Measurements from ENCODE around the gene GSKIP. TPM values are rescaled to one million over a fixed set of nuclear protein-coding genes. Genes with fewer than 3 reads are reported as not detected.

The GSKIP gene
- total RNA-seq, 1 experiment from 2014 or later, result 43.0 TPM

DNA sequence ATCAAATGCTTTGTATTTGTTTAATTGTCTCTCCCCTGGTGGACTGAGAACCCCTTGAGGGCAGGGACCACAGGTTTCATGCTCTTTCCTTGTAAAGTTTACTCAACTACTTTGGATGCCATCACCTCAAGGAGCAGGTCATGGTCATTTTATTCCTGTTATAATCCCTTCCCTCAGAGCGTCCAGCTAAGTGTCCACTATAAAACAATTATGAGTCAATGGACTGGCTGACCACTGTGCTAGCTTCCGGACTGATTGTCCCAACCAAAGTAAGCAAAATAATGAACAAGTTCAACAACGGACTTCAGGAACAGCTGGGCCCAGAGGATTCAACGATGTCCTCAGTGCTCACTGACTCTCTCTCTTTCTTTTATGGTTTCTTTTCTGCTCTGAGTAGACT lies 46.8 kb downstream of the GSKIP start (continued):
- TF ChIP-seq, protein P1, sequence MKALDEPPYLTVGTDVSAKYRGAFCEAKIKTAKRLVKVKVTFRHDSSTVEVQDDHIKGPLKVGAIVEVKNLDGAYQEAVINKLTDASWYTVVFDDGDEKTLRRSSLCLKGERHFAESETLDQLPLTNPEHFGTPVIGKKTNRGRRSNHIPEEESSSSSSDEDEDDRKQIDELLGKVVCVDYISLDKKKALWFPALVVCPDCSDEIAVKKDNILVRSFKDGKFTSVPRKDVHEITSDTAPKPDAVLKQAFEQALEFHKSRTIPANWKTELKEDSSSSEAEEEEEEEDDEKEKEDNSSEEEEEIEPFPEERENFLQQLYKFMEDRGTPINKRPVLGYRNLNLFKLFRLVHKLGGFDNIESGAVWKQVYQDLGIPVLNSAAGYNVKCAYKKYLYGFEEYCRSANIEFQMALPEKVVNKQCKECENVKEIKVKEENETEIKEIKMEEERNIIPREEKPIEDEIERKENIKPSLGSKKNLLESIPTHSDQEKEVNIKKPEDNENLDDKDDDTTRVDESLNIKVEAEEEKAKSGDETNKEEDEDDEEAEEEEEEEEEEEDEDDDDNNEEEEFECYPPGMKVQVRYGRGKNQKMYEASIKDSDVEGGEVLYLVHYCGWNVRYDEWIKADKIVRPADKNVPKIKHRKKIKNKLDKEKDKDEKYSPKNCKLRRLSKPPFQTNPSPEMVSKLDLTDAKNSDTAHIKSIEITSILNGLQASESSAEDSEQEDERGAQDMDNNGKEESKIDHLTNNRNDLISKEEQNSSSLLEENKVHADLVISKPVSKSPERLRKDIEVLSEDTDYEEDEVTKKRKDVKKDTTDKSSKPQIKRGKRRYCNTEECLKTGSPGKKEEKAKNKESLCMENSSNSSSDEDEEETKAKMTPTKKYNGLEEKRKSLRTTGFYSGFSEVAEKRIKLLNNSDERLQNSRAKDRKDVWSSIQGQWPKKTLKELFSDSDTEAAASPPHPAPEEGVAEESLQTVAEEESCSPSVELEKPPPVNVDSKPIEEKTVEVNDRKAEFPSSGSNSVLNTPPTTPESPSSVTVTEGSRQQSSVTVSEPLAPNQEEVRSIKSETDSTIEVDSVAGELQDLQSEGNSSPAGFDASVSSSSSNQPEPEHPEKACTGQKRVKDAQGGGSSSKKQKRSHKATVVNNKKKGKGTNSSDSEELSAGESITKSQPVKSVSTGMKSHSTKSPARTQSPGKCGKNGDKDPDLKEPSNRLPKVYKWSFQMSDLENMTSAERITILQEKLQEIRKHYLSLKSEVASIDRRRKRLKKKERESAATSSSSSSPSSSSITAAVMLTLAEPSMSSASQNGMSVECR (CRISPR knock-in tag; IDR thresholded peaks at IDR 0.05; ENCODE audit: borderline replicate concordance), result no peak
- TF ChIP-seq, protein P2, sequence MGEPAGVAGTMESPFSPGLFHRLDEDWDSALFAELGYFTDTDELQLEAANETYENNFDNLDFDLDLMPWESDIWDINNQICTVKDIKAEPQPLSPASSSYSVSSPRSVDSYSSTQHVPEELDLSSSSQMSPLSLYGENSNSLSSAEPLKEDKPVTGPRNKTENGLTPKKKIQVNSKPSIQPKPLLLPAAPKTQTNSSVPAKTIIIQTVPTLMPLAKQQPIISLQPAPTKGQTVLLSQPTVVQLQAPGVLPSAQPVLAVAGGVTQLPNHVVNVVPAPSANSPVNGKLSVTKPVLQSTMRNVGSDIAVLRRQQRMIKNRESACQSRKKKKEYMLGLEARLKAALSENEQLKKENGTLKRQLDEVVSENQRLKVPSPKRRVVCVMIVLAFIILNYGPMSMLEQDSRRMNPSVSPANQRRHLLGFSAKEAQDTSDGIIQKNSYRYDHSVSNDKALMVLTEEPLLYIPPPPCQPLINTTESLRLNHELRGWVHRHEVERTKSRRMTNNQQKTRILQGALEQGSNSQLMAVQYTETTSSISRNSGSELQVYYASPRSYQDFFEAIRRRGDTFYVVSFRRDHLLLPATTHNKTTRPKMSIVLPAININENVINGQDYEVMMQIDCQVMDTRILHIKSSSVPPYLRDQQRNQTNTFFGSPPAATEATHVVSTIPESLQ (CRISPR knock-in tag; IDR thresholded peaks at IDR 0.05), result no peak
- TF ChIP-seq MXD4 (CRISPR knock-in tag; IDR thresholded peaks at IDR 0.05; ENCODE audit: borderline replicate concordance) (no peak), NR3C1 (CRISPR knock-in tag; conservative IDR thresholded peaks at IDR 0.05; ENCODE audit: low read depth) (no peak), CREB1 (CRISPR knock-in tag; IDR thresholded peaks at IDR 0.05) (no peak)
- TF ChIP-seq, protein P3, sequence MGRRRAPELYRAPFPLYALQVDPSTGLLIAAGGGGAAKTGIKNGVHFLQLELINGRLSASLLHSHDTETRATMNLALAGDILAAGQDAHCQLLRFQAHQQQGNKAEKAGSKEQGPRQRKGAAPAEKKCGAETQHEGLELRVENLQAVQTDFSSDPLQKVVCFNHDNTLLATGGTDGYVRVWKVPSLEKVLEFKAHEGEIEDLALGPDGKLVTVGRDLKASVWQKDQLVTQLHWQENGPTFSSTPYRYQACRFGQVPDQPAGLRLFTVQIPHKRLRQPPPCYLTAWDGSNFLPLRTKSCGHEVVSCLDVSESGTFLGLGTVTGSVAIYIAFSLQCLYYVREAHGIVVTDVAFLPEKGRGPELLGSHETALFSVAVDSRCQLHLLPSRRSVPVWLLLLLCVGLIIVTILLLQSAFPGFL (CRISPR knock-in tag; IDR thresholded peaks at IDR 0.05; ENCODE audit: borderline replicate concordance), result no peak
- TF ChIP-seq, protein P4, sequence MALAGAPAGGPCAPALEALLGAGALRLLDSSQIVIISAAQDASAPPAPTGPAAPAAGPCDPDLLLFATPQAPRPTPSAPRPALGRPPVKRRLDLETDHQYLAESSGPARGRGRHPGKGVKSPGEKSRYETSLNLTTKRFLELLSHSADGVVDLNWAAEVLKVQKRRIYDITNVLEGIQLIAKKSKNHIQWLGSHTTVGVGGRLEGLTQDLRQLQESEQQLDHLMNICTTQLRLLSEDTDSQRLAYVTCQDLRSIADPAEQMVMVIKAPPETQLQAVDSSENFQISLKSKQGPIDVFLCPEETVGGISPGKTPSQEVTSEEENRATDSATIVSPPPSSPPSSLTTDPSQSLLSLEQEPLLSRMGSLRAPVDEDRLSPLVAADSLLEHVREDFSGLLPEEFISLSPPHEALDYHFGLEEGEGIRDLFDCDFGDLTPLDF (CRISPR knock-in tag; IDR thresholded peaks at IDR 0.05), result no peak
- TF ChIP-seq, protein P5, sequence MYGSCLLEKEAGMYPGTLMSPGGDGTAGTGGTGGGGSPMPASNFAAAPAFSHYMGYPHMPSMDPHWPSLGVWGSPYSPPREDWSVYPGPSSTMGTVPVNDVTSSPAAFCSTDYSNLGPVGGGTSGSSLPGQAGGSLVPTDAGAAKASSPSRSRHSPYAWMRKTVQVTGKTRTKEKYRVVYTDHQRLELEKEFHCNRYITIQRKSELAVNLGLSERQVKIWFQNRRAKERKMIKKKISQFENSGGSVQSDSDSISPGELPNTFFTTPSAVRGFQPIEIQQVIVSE (CRISPR knock-in tag; IDR thresholded peaks at IDR 0.05; ENCODE audit: borderline replicate concordance), result no peak
- TF ChIP-seq, protein P6, sequence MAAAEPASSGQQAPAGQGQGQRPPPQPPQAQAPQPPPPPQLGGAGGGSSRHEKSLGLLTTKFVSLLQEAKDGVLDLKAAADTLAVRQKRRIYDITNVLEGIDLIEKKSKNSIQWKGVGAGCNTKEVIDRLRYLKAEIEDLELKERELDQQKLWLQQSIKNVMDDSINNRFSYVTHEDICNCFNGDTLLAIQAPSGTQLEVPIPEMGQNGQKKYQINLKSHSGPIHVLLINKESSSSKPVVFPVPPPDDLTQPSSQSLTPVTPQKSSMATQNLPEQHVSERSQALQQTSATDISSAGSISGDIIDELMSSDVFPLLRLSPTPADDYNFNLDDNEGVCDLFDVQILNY (CRISPR knock-in tag; IDR thresholded peaks at IDR 0.05), result no peak
- TF ChIP-seq, protein P7, sequence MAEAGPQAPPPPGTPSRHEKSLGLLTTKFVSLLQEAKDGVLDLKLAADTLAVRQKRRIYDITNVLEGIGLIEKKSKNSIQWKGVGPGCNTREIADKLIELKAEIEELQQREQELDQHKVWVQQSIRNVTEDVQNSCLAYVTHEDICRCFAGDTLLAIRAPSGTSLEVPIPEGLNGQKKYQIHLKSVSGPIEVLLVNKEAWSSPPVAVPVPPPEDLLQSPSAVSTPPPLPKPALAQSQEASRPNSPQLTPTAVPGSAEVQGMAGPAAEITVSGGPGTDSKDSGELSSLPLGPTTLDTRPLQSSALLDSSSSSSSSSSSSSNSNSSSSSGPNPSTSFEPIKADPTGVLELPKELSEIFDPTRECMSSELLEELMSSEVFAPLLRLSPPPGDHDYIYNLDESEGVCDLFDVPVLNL (CRISPR knock-in tag; IDR thresholded peaks at IDR 0.05; ENCODE audit: borderline replicate concordance, low read depth), result no peak

DNA sequence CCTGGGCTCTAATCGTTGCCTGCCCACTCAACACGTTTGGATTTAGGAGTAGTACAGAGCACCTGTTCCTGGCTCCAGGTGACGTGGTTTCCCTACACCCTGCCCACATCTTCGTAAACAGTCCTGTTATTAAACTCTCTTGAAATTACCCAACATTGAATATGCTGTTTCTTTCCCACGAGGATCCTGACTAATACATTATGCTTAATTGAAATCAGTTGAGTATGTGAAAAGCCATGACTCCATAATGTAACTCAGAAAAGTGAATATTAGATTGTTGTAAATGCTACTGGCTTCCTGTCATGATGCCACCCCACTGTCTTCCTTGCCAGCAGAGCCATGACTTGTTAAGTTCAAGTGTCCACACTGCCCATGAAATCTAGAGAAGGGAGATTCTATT lies 50.2 kb downstream of the GSKIP start:
- no peaks in the 10 kb centered on the region for H3K9me3 Mint-ChIP-seq
- ChIA-PET CTCF (no interaction called here), POLR2A (no interaction called here)
- H3K4me3 Mint-ChIP-seq, result no peak overlapping the region
- TF ChIP-seq NR1H2 (CRISPR knock-in tag; IDR thresholded peaks at IDR 0.05) (no peak), ZBTB21 (CRISPR knock-in tag; IDR thresholded peaks at IDR 0.05; ENCODE audit: borderline replicate concordance) (no peak)
- TF ChIP-seq, protein P8, sequence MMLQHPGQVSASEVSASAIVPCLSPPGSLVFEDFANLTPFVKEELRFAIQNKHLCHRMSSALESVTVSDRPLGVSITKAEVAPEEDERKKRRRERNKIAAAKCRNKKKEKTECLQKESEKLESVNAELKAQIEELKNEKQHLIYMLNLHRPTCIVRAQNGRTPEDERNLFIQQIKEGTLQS (CRISPR knock-in tag; conservative IDR thresholded peaks at IDR 0.05), result no peak
- TF ChIP-seq, protein P9, sequence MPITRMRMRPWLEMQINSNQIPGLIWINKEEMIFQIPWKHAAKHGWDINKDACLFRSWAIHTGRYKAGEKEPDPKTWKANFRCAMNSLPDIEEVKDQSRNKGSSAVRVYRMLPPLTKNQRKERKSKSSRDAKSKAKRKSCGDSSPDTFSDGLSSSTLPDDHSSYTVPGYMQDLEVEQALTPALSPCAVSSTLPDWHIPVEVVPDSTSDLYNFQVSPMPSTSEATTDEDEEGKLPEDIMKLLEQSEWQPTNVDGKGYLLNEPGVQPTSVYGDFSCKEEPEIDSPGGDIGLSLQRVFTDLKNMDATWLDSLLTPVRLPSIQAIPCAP (CRISPR knock-in tag; IDR thresholded peaks at IDR 0.05), result no peak
- peaks cover 4% of the 10 kb centered on the region; the same call in 1 of the 2 replicates for H3K4me1 Mint-ChIP-seq
- no peak overlapping the region for H3K27ac Mint-ChIP-seq
- no peak for ATAC-seq
- DNase-seq (ENCODE audit: low spot score), result no peak
- 0 out of 2 replicates have a peak, but pooled peaks cover 2% of the 10 kb centered on the region for H3K36me3 Mint-ChIP-seq
- no peaks in the 10 kb centered on the region for H3K27me3 Mint-ChIP-seq (ENCODE audit: low read depth)

Measured in WTC11 (cell line).